IMR-90 (cell line): ENCODE measurements around the gene ABHD1. TPM values are rescaled to one million over a fixed set of nuclear protein-coding genes. Genes with fewer than 3 reads are reported as not detected.

Source experiments
- ATAC-seq: fragments of 200-7000 bp; cut with Tn5 transposase; 2 replicates; pipeline ENCODE4 v1.9.1; 2020; ENCODE audit warnings: low read depth, mild to moderate bottlenecking, moderate library complexity
- BruUV-seq: library from RNA; stranded (reverse); fragments of 400-500 nt; replicated peaks from 2 replicates; lab custom pipeline; 2021; lab: Mats Ljungman, UMichigan
- CTCF ChIA-PET: fragments of 300-600 bp; formaldehyde crosslinking; extraction: SDS; loops from one replicate; lab custom pipeline; 2021; ENCODE audit warnings: antibody characterized with exemption; lab: Yijun Ruan, JAX
- POLR2A ChIA-PET: fragments of 300-600 bp; sonication (Branson Sonifier 250); formaldehyde crosslinking; loops from one replicate; lab custom pipeline; 2022; ENCODE audit warnings: antibody characterized with exemption; ENCODE audit not compliant: unreplicated experiment; lab: Charles Lee
- DNase-seq: peaks from one replicate; pipeline ENCODE4 v3.0.0; 2013
- H2AFZ ChIP-seq: replicated peaks from 2 replicates; pipeline ENCODE3; 2013; ENCODE audit warnings: low read length, mild to moderate bottlenecking; ENCODE audit not compliant: poor library complexity
- H2AK5ac ChIP-seq: 2 replicates; pipeline ENCODE4 v1.6.1; 2013; ENCODE audit warnings: low read depth, low read length, inconsistent platforms
- H2AK9ac ChIP-seq: replicated peaks from 2 replicates; pipeline ENCODE3; 2013; ENCODE audit warnings: mild to moderate bottlenecking, low read depth, low read length, moderate library complexity; ENCODE audit not compliant: poor library complexity
- H2BK120ac ChIP-seq: 2 replicates; pipeline ENCODE4 v1.6.1; 2013; ENCODE audit warnings: low read depth, low read length, inconsistent platforms
- H2BK15ac ChIP-seq: 3 replicates; pipeline ENCODE4 v1.6.1; 2013; ENCODE audit warnings: low read depth, low read length, inconsistent platforms
- H2BK20ac ChIP-seq: 2 replicates; pipeline ENCODE4 v1.6.1; 2013; ENCODE audit warnings: low read depth, mild to moderate bottlenecking, inconsistent platforms, low read length, moderate library complexity
- H2BK5ac ChIP-seq: 2 replicates; pipeline ENCODE4 v1.6.1; 2013; ENCODE audit warnings: mild to moderate bottlenecking, low read depth, low read length, inconsistent platforms; ENCODE audit not compliant: poor library complexity, severe bottlenecking
- H3K14ac ChIP-seq: replicated peaks from 2 replicates; pipeline ENCODE4 v1.6.1; 2013; ENCODE audit warnings: low read depth, low read length, inconsistent platforms
- H3K18ac ChIP-seq: 2 replicates; pipeline ENCODE4 v1.6.1; 2013; ENCODE audit warnings: low read depth, low read length, control low read depth
- H3K23ac ChIP-seq: 2 replicates; pipeline ENCODE4 v1.6.1; 2013; ENCODE audit warnings: low read depth, low read length, inconsistent platforms
- H3K27ac ChIP-seq: 2 replicates; pipeline ENCODE4 v1.5.1; 2013; ENCODE audit warnings: mild to moderate bottlenecking, control low read depth, low read length; ENCODE audit not compliant: insufficient read depth
- H3K27me3 ChIP-seq: 2 replicates; pipeline ENCODE4 v1.6.1; 2013; ENCODE audit warnings: low read length; ENCODE audit not compliant: control insufficient read depth, insufficient read depth
- H3K36me3 ChIP-seq: 2 replicates; pipeline ENCODE4 v1.6.1; 2013; ENCODE audit warnings: low read length, mixed read lengths; ENCODE audit not compliant: control insufficient read depth, insufficient read depth
- H3K4ac ChIP-seq: 2 replicates; pipeline ENCODE4 v1.6.1; 2013; ENCODE audit warnings: low read depth, low read length, inconsistent platforms
- H3K4me1 ChIP-seq: 2 replicates; pipeline ENCODE4 v1.6.1; 2013; ENCODE audit warnings: low read length, mixed read lengths; ENCODE audit not compliant: control insufficient read depth, insufficient read depth
- H3K4me2 ChIP-seq: 2 replicates; pipeline ENCODE4 v1.6.1; 2013; ENCODE audit warnings: low read depth, mild to moderate bottlenecking, control low read depth, low read length, moderate library complexity
- H3K4me3 ChIP-seq: 2 replicates; pipeline ENCODE4 v1.5.1; 2013; ENCODE audit warnings: low read depth, mild to moderate bottlenecking, control low read depth, low read length, moderate library complexity; ENCODE audit not compliant: insufficient read depth
- H3K56ac ChIP-seq: 2 replicates; pipeline ENCODE4 v1.6.1; 2013; ENCODE audit warnings: low read length, inconsistent platforms; ENCODE audit not compliant: insufficient read depth; ENCODE audit errors: extremely low read depth
- H3K79me1 ChIP-seq, 2 experiments: 2 replicates each; pipeline ENCODE4 v1.6.1; 2013; ENCODE audit warnings: low read length in 2 of 2, inconsistent platforms in 1 of 2, low read depth in 1 of 2
- H3K9ac ChIP-seq: 2 replicates; pipeline ENCODE4 v1.6.1; 2013; ENCODE audit warnings: low read depth, low read length, control low read depth
- H3K9me1 ChIP-seq: 2 replicates; pipeline ENCODE4 v1.6.1; 2013; ENCODE audit warnings: low read length, inconsistent platforms; ENCODE audit not compliant: insufficient read depth
- H3K9me3 ChIP-seq: 2 replicates; pipeline ENCODE4 v1.6.1; 2013; ENCODE audit warnings: low read length; ENCODE audit not compliant: control insufficient read depth, insufficient read depth
- H4K20me1 ChIP-seq: 2 replicates; pipeline ENCODE4 v1.6.1; 2013; ENCODE audit warnings: low read length, inconsistent platforms; ENCODE audit not compliant: insufficient read depth
- H4K5ac ChIP-seq: 2 replicates; pipeline ENCODE4 v1.6.1; 2013; ENCODE audit warnings: mild to moderate bottlenecking, low read depth, low read length, control low read depth
- H4K8ac ChIP-seq, 2 experiments: 2 replicates each; pipeline ENCODE4 v1.6.1; 2013; ENCODE audit warnings: low read depth in 2 of 2, low read length in 2 of 2, control low read depth in 1 of 2, inconsistent platforms in 1 of 2
- H4K91ac ChIP-seq: 2 replicates; pipeline ENCODE4 v1.6.1; 2013; ENCODE audit warnings: low read depth, low read length, inconsistent platforms; ENCODE audit not compliant: insufficient read depth
- BHLHE40 ChIP-seq: fragments of 150-350 bp; IDR thresholded peaks from 2 replicates; pipeline ENCODE4 v1.6.1; 2016; ENCODE audit warnings: mild to moderate bottlenecking, low read depth, low read length
- CEBPB ChIP-seq: IDR thresholded peaks from 2 replicates; pipeline ENCODE4 v1.6.1; 2012; ENCODE audit warnings: low read depth, low read length, improper control_type of control experiment
- FOS ChIP-seq: fragments of 150-350 bp; IDR thresholded peaks from 2 replicates; pipeline ENCODE4 v1.6.1; 2016; ENCODE audit warnings: low read depth, low read length
- MAFK ChIP-seq: IDR thresholded peaks from 2 replicates; pipeline ENCODE4 v1.6.1; 2012; ENCODE audit warnings: low read depth, low read length, improper control_type of control experiment
- NFE2L2 ChIP-seq: fragments of 150-350 bp; IDR thresholded peaks from 2 replicates; pipeline ENCODE4 v1.6.1; 2016; ENCODE audit warnings: low read depth, mild to moderate bottlenecking, low read length
- POLR2A ChIP-seq: IDR thresholded peaks from 2 replicates; pipeline ENCODE4 v1.6.1; 2012; ENCODE audit warnings: mild to moderate bottlenecking, low read depth, low read length
- RAD21 ChIP-seq: IDR thresholded peaks from 2 replicates; pipeline ENCODE4 v1.6.1; 2012; ENCODE audit warnings: low read length, improper control_type of control experiment
- RCOR1 ChIP-seq: IDR thresholded peaks from 2 replicates; pipeline ENCODE4 v1.6.1; 2012; ENCODE audit warnings: mild to moderate bottlenecking, low read length, improper control_type of control experiment; ENCODE audit not compliant: insufficient replicate concordance
- RFX5 ChIP-seq: IDR thresholded peaks from 2 replicates; pipeline ENCODE4 v1.8.0; 2012; ENCODE audit warnings: low read depth, mild to moderate bottlenecking, low read length, moderate library complexity
- SMC3 ChIP-seq: fragments of 150-350 bp; IDR thresholded peaks from 2 replicates; pipeline ENCODE4 v1.6.1; 2016; ENCODE audit warnings: low read depth, mild to moderate bottlenecking, antibody characterized with exemption, low read length, moderate library complexity
- WGBS, 2 experiments: methylation state at CpG; one replicate each; pipeline versions ENCODE4 v1.1.5 to v1.1.7; 2013; ENCODE audit warnings: missing lambda C conversion rate in 2 of 2; ENCODE audit not compliant: insufficient read length in 1 of 2; ENCODE audit errors: extremely low coverage in 2 of 2; 5-methylcytosine and 5-hydroxymethylcytosine counted together
- dilution Hi-C: fragments of 300-500 bp; cut with HindIII; formaldehyde crosslinking; loops from one replicate; pipeline ENCODE4 v1.14.3; 2018; ENCODE audit warnings: low sequenced_read_pairs; ENCODE audit not compliant: unreplicated experiment
- in situ Hi-C: fragments of 300-500 bp; cut with MboI; formaldehyde crosslinking; loops from 3 replicates; pipeline ENCODE4 v1.14.3; 2019; ENCODE audit warnings: low sequenced_read_pairs, inconsistent platforms, mixed read lengths
- intact Hi-C: fragments of 100-400 bp; cut with micrococcal nuclease; formaldehyde crosslinking; loops from 2 replicates; pipeline ENCODE4 v1.10.0; 2022
- polyA plus RNA-seq, 3 experiments: library from polyadenylated mRNA; depleted of rRNA; stranded (reverse); fragments of >200 nt; gene quantifications; 2 replicates each; pipeline ENCODE4 v1.2.3, GENCODE V29; 2012; ENCODE audit warnings: low replicate concordance in 1 of 3
- total RNA-seq: library from RNA; depleted of rRNA; stranded (reverse); fragments of >200 nt; gene quantifications from 2 replicates; pipeline ENCODE4 v1.2.3, GENCODE V29; 2012
- TF ChIP-seq, protein P1 (sequence below): conservative IDR thresholded peaks from 2 replicates; pipeline ENCODE4 v1.5.1; 2012; ENCODE audit warnings: mild to moderate bottlenecking, low read depth, low read length, improper control_type of control experiment

ABHD1 gene
- total and polyA plus RNA-seq, 2 of the 4 experiments (the other 2 are of a cell fraction), result 0.24 TPM; not detected in 1

DNA sequence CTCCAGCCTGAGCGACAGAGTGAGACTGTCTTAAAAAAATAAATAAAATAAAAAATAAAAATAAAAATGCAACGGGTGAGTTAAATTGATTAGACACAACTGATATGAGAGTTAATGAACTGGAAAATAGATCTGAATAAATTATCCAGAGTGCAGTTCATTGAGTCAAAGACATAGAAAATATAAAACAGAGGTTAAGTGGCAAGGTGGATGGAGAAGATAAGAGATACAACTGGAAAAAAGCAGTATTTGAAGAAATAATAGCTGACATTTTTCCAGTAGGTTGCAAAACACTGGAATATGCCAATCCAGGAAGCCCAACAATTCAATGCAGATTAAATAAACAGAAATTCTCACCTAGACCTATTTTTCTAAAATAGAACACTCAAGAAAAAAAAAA lies 15.4 kb upstream of the ABHD1 start:
- Histone ChIP-seq H3K18ac (no peak overlapping the region), H2BK15ac (no peak overlapping the region), H3K4me2 (no peak overlapping the region), H3K4me3 (no peak overlapping the region), H3K27me3 (peaks cover 34% of the 10 kb centered on the region), H2AK5ac (no peak overlapping the region), H2AFZ (no peak overlapping the region), H3K4ac (no peak overlapping the region), H3K4me1 (no peaks in the 10 kb centered on the region), H2BK20ac (no peak overlapping the region), H3K36me3 (no peaks in the 10 kb centered on the region), H2BK120ac (no peak overlapping the region), H3K79me1 (no peaks in the 10 kb centered on the region), H2BK5ac (no peak overlapping the region), H3K56ac (no peak overlapping the region), H3K9me1 (no peaks in the 10 kb centered on the region), H4K8ac (no peak overlapping the region), H2AK9ac (no peak overlapping the region), H3K23ac (no peak overlapping the region), H3K9me3 (no peaks in the 10 kb centered on the region), H3K27ac (no peak overlapping the region), H4K5ac (no peak overlapping the region), H4K91ac (no peak overlapping the region), H3K9ac (no peak overlapping the region), H4K20me1 (no peaks in the 10 kb centered on the region), H3K14ac (no peak overlapping the region)
- BruUV-seq, result no TSS peak
- dilution Hi-C loops (no loop called here), in situ Hi-C loops (no loop called here), intact Hi-C loops (no loop called here)
- ATAC-seq (no peak), DNase-seq (no peak)
- TF ChIP-seq, protein P1, sequence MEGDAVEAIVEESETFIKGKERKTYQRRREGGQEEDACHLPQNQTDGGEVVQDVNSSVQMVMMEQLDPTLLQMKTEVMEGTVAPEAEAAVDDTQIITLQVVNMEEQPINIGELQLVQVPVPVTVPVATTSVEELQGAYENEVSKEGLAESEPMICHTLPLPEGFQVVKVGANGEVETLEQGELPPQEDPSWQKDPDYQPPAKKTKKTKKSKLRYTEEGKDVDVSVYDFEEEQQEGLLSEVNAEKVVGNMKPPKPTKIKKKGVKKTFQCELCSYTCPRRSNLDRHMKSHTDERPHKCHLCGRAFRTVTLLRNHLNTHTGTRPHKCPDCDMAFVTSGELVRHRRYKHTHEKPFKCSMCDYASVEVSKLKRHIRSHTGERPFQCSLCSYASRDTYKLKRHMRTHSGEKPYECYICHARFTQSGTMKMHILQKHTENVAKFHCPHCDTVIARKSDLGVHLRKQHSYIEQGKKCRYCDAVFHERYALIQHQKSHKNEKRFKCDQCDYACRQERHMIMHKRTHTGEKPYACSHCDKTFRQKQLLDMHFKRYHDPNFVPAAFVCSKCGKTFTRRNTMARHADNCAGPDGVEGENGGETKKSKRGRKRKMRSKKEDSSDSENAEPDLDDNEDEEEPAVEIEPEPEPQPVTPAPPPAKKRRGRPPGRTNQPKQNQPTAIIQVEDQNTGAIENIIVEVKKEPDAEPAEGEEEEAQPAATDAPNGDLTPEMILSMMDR, result no peak
- TF ChIP-seq MAFK, result no peak
- TF ChIP-seq POLR2A, result no peak
- TF ChIP-seq RAD21, result no peak
- no peak for TF ChIP-seq RCOR1
- no peak for TF ChIP-seq RFX5
- no peak for TF ChIP-seq CEBPB
- TF ChIP-seq FOS, result no peak
- TF ChIP-seq BHLHE40, result no peak
- no peak for TF ChIP-seq NFE2L2
- TF ChIP-seq SMC3, result no peak
- CTCF ChIA-PET, result no interaction called here
- POLR2A ChIA-PET, result interaction anchor here (0.6 kb wide), 1 partner anchor 27 kb away, joined by 3 read pairs; no protein-coding TSS in a partner anchor
- no CpG with 5 or more reads among the region's 2 CpGs for WGBS, 2 experiments
